ENCODE results near the gene PLCB4.

Gene PLCB4

DNA sequence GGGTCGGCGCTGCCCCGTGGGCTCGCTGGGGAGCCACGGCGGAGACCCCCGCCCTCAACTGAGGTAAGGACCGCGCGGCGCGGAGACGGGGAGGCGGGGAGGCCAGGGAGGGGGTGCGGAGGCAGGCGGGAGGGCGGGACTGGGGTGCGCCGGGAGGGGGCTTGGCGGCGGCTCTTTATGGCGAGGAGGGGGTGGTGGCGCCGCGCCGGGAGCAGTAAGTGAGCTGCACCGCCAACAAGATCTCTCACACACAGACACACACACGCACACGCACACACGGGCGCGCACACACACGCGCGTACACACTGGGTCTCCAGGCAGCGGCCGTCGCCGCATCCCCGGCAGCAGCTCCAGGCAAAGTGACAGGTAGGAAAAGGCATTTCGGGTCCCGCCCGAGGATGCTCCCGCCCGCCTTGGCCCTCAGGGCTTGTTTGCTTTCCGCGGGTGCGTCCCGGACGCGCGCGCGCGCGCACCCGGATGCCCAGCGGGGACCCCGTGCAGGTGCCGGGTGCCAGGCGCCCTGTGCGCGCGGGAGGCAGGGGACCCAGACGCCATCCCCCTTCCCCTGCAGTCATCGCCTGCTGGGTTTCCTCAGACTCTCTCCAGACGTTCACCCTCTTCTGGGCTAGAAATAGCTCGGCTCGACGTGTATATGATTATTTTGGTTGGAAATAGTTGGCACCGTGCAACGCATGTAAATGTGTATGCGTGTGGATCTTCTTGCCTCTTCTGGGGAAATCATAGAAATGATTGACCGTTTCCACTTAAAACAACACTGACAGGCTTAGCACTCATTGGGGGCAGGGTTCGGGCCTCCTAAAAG, at the start of gene PLCB4:
Gene PLCB4, plus strand, starts transcription at position 247 of the 823 bp plus-strand sequence. CDS start 238,728 bp downstream, outside the sequence.
- no peak for DNase-seq (ENCODE audit: extremely low read depth, low read depth)
- TF ChIP-seq, protein P1, sequence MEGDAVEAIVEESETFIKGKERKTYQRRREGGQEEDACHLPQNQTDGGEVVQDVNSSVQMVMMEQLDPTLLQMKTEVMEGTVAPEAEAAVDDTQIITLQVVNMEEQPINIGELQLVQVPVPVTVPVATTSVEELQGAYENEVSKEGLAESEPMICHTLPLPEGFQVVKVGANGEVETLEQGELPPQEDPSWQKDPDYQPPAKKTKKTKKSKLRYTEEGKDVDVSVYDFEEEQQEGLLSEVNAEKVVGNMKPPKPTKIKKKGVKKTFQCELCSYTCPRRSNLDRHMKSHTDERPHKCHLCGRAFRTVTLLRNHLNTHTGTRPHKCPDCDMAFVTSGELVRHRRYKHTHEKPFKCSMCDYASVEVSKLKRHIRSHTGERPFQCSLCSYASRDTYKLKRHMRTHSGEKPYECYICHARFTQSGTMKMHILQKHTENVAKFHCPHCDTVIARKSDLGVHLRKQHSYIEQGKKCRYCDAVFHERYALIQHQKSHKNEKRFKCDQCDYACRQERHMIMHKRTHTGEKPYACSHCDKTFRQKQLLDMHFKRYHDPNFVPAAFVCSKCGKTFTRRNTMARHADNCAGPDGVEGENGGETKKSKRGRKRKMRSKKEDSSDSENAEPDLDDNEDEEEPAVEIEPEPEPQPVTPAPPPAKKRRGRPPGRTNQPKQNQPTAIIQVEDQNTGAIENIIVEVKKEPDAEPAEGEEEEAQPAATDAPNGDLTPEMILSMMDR (IDR thresholded peaks at IDR 0.05; ENCODE audit: low read depth, low read length), result no peak

DNA sequence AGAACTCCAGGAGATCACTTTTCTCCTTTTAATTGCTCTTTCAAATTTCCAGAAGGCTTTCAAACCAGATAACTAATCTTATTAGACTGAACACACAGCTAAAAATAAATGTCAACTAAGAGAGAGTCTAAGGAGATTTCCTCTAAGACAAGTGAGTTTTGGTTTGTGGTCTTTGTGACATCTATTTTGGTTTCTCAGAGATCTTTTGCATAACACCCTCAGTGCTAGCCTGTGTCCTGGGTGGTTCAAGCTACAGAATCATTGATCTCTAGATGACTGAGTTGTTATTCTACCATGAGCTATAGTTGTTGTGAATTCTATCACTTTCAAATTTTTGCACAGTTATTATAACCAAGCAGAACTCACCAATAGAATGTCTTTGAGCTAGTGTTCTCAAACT, 49.1 kb upstream of the PLCB4 start:
- no peak for DNase-seq (ENCODE audit: extremely low read depth, low read depth)
- TF ChIP-seq, protein P1 (IDR thresholded peaks at IDR 0.05; ENCODE audit: low read depth, low read length), result no peak

DNA sequence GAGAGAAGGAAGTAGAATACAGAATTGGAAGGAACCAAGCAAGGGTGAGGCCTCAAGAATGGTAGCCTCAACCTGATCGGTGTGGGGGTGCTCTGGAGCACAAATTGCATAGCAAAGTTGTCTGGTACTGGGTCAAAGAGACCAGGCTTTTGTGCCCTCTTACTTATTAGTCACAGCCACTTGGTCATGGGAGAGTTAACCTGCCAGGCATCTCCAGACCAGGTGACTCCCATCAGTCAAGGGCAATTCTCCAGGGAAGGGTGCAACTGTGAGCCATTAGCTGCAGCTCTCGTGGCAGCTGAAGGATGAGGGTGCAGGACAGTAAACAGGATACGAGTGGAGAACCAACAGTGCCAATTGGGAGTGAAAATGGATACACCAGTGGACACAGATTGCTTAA, 47.7 kb upstream of the PLCB4 start:
- no peak for DNase-seq (ENCODE audit: extremely low read depth, low read depth)
- TF ChIP-seq, protein P1 (IDR thresholded peaks at IDR 0.05; ENCODE audit: low read depth, low read length), result no peak

DNA sequence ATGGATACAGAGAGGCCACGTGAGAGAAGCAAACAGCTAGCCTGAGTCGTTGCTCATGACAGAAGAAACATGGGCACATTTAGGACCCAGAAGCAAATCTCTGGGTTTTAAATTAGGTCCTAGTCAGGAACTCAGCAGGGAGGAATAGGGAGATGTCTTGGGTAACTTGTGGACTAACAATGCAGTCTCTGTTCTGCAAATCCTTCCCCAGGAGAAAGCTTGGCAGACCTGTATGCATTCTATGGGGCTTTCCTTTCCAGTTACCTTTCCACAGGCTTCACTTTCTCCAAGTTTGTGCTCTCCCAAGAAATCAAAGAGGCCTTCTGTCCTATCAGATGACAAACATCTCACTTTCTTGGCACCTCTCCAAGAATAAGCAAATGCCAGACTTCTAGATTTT, 47.2 kb upstream of the PLCB4 start:
- TF ChIP-seq, protein P1 (IDR thresholded peaks at IDR 0.05; ENCODE audit: low read depth, low read length), result no peak
- DNase-seq (ENCODE audit: extremely low read depth, low read depth), result no peak

DNA sequence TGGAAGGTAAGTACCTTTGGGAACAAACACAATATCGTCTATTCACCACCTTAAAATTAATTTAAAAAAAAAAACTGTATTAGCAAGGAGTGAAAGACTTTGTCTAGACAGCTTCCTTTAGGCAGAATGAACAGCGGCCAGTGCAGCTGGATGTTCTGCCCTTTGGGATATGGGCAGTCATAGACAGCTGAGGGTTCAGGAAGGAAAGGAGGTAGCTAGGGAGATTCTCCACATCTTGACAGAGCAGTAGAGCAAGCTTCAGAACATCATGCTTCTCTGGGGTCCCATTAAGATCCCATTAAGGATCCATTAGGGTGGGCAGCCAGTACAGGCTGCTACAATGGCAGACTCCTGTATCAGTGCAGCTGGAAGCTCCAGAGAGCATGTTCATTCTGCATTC, 46.5 kb upstream of the PLCB4 start:
- DNase-seq (ENCODE audit: extremely low read depth, low read depth), result no peak
- TF ChIP-seq, protein P1 (IDR thresholded peaks at IDR 0.05; ENCODE audit: low read depth, low read length), result no peak

DNA sequence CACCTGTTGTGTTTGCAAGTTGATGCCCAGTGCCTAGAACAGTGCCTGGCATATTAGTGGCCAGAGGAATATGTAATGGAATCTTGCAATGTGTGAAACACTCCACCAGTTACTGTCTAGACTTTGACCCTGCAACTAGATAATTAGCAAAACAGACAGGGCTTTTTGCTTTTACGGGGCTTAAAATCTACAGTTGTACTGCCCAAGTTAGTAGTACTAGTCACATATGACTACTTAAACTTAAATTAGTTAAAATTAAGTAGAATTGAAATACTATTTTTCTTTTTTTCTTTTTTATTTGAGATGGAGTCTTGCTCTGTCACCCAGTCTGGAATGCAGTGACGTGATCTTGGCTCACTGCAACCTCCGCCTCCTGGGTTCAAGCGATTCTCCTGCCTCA, 44.3 kb upstream of the PLCB4 start:
- DNase-seq (ENCODE audit: extremely low read depth, low read depth), result no peak
- TF ChIP-seq, protein P1 (IDR thresholded peaks at IDR 0.05; ENCODE audit: low read depth, low read length), result no peak

DNA sequence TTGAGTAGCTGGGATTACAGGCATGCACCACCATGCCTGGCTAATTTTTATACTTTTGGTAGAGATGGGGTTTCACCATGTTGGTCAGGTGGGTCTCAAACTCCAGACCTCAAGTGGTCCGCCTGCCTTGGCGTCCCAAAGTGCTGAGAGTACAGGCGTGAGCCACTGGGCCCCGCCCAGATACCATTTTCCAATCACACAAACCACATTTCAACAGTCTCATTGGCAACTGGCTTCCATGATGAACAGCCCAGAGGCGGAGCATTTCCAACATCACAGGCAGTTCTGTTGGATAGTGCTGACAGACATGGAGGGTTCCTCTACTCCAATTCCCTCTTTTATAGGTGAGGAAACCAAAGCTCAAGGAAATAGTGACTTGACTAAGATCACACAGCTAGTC, 43.9 kb upstream of the PLCB4 start:
- DNase-seq (ENCODE audit: extremely low read depth, low read depth), result no peak
- TF ChIP-seq, protein P1 (IDR thresholded peaks at IDR 0.05; ENCODE audit: low read depth, low read length), result no peak
